ENCODE measurements around the gene SELENON.
"Not testable (repeated sequence)": the region's sequence is repeated elsewhere in the genome, so short reads cannot be mapped to it uniquely, and the experiment has no call there.

Gene SELENON

GRCh38 chr1:25828491-25828890 lies 28.5 kb downstream of the SELENON start:
- no peak for DNase-seq (ENCODE audit: low read depth in 2 of 2)

- DNase-seq (ENCODE audit: low read depth in 2 of 2), result no peak
Measured at GRCh38 chr1:25829046-25829445, 29.1 kb downstream of the SELENON start.

- no peak for DNase-seq (ENCODE audit: low read depth in 2 of 2)
Measured at GRCh38 chr1:25831569-25832196, 31.7 kb downstream of the SELENON start.

DNA sequence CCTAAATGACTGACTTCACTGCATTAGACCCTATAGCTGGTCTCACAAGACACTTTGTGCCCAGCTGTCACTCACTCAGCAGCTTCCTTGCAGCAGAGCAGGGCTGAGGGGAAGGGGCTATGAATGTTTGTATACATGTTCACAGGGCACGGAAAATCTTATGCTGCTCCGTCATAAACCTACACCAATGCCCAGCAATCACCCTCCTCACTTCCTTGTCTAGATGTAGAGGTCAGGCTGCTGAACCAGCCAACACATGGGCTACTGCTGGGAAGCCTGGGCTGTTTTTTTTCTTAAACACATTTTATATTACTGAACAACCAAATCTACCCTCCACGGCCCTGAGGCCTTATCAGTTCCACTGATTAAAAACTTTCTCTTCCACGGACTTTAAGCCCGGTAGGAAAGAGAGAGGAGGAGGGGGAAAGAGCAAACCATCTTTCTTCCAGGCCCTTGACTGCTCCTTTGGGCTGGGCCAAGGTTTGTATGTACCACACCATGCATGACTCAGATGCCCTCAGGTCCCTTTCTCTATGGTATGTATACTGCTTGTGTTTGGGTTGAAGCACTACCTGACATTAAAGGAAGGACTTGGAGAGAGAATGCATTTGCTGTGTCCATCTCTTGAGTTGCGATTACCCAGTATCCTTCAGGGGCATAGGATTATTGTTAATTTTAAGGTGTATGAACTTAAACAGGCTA lies 32.5 kb downstream of the SELENON start:
- DNase-seq (ENCODE audit: low read depth in 2 of 2), result no peak

DNA sequence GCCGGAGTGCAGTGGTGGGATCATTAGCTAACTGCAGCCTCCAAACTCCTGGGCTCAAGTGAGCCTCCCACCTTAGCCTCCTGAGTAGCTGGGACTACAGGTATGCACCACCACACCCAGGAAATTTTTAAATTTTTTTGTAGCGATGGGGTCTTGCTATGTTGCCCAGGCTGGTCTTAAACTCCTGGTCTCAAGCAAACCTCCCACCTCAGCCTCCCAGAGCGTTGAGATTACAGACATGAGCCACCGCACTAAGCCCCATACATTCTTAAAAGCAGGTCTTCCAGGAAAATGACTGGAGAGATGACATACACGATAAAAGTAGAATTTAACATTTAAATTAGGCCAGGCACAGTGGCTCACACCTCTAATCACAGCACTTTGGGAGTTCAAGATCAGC lies 33.2 kb downstream of the SELENON start:
- DNase-seq (ENCODE audit: low read depth in 2 of 2), result no peak

- no peak for DNase-seq (ENCODE audit: low read depth in 2 of 2)
Measured at GRCh38 chr1:25834894-25835293, 34.9 kb downstream of the SELENON start.

GRCh38 chr1:25836695-25837094 lies 36.7 kb downstream of the SELENON start:
- no peak for DNase-seq (ENCODE audit: low read depth in 2 of 2)

DNA sequence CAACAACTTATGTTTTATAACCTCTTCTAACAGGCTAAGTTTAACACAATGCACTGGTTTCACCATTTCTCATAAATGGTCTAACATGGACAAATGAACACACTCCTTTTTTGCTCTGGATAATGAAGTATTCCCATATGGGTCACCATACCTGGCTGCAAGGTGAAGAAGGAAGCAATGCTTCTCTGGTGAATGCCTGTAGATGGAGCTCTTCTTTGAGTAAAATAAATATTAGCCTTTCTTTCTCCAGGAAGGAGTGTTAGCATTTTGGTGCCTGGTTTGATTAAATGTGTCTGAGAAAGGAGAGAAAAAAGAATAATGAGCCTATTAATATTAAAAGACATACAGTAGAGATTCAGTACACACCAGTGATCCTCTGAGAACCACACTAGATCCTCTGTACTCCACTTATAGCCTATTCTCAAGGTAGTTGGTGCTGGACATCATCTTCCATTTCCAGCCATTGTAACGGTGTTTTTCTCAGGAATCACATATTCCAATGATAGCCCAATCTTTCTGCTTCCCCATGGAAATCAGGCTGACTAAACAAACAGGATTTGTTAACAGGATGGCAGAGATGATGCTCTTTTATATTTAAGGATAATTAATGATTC lies 37.4 kb downstream of the SELENON start:
- no peak for DNase-seq (ENCODE audit: low read depth in 2 of 2)

DNA sequence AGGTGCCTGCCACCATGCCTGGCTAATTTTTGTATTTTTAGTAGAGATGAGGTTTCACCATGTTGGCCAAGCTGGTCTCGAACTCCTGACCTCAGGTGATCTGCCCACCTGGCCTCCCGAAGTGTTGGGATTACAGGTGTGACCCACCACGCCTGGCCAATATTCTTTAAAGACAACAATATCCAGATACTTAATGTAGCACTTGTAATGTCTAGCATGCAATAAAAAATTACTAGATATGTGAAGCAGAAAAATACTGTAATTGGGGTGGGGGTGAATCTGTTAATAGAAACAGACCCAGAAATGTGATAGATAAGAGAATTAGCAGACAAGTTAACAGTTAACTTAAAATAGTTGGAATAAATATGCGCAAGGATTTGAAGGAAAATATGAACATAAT lies 39.8 kb downstream of the SELENON start:
- not testable (repeated sequence) for DNase-seq (ENCODE audit: low read depth in 2 of 2)

DNA sequence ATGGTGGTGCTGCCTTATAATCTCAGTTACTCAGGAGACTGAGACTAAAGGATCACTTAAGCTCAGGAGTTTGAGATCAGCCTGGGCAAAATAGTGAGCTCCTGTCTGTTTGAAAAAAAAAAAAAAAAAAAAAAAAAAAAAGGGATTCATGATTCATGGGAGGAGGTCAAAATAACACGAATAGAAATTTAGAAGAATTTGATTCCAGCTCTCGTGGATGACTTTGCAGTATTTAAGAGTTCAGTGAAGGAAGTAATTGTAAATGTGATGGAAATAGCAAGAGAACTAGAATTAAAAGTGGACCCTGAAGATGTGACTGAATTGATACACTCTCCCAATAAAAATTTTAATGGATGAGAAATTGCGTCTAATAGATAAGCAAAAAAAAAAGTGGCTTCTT lies 43.5 kb downstream of the SELENON start:
- DNase-seq (ENCODE audit: low read depth in 2 of 2), result no peak

DNA sequence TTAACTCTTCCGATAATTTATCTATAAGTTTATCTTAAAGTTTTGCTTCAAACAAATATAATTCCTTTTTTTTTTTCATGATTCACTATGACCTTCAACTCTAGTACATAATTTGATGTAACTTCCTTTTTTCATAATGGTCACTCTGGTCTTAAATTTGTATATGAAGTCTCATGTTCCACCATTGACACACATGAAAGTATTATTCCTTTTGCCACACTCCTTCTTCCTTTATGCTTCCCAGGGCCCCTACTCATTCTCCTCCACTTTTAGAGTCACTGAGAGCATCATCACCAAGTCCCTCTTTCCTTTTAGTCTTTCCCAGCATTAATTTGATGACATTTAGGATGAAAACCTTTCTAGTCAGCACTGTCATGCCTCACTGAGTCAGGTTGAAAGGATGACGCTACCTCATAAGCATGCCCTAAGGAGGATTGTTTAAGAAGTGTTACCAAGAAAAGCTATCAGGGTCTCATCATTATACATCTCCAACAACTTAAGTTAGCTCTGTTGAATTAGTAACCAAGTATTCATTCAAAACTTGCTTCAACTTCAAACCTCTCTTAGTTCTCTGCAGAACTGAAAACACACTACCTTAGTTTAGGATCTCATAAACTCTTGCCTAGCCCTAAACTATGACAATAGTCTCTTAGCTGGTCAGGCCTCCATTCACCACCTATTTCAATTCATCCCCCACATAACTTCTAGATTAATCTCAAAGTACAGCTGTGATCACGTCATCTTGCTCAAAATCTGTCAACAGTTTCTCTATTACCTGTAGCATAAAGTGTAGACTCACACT lies 44.7 kb downstream of the SELENON start:
- DNase-seq (ENCODE audit: low read depth in 2 of 2), result no peak

GRCh38 chr1:25845664-25846063 lies 45.7 kb downstream of the SELENON start:
- DNase-seq (ENCODE audit: low read depth in 2 of 2), result no peak

DNA sequence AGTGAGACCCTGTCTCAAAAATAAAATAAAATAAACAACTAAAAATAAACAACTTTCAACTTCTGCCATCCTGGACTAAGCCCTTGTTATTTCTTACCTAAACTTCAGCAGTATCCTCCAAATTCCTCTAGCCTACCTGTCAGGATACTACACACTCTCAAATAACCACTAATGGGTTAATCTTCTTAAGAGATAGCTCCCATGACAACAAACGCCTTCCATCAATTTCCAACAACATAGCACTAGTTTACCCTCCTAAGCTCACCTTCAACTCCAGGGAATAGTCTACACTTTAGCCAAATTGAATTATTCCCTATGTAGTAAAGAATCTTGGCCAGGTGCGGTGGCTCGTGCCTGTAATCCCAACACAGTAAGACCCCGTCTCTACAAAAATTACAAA lies 47.9 kb downstream of the SELENON start:
- no peak for DNase-seq (ENCODE audit: low read depth in 2 of 2)

- no peak for DNase-seq (ENCODE audit: low read depth in 2 of 2)
Measured at GRCh38 chr1:25848531-25848930, 48.5 kb downstream of the SELENON start.

- DNase-seq (ENCODE audit: low read depth in 2 of 2), result no peak
Measured at GRCh38 chr1:25854554-25854953, 54.6 kb downstream of the SELENON start.

DNA sequence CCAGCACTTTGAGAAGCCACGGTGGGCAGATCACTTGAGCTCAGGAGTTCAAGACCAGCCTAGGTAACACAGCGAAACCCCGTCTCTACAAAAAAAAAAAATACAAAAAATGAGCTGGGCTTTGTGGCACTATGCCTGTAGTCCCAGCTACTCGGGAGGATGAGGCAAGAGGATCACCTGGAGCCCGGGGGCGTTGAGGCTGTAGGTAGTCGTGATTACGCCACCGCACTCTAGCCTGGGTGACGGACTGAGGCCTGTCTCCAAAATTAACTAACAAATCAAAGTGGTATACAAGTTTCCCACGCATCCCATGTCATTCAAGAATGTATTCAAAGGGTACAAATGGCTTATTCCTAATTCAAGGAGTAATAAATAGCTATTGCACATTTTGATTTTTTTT lies 56.9 kb downstream of the SELENON start:
- no peak for DNase-seq (ENCODE audit: low read depth in 2 of 2)

- DNase-seq (ENCODE audit: low read depth in 2 of 2), result no peak
Measured at GRCh38 chr1:25858494-25858893, 58.5 kb downstream of the SELENON start.

GRCh38 chr1:25858906-25859789 lies 59.2 kb downstream of the SELENON start, which contains the start of gene AUNIP:
TSS of gene AUNIP (minus strand) at chr1:25859457. CDS start at chr1:25859357, 100 bp downstream.
- peak; percentile 75 to 81 for DNase-seq (ENCODE audit: low read depth in 2 of 2)

GRCh38 chr1:25861316-25862286 lies 61.6 kb downstream of the SELENON start:
- no peak for DNase-seq (ENCODE audit: low read depth in 2 of 2)

Measured in stimulated activated CD8-positive, alpha-beta memory T cell treated with anti-CD3 and anti-CD28 coated beads, Interleukin-7, amount 100 ng/mL, for 1 hour (primary cell).